GM12878 (cell line): ENCODE measurements around the gene MCC. TPM values are rescaled to one million over a fixed set of nuclear protein-coding genes. Genes with fewer than 3 reads are reported as not detected.

Experiments used
- ATAC-seq: fragments of 200-7000 bp; cut with Tn5 transposase; 3 replicates; pipeline ENCODE4 v1.9.1; 2020; ENCODE audit warnings: mild to moderate bottlenecking, moderate library complexity
- BruUV-seq: library from RNA; stranded (reverse); fragments of 400-500 nt; replicated peaks from 2 replicates; lab custom pipeline; 2021; lab: Mats Ljungman, UMichigan
- CTCF ChIA-PET: fragments of 300-600 bp; sonication (Branson Sonifier 250); formaldehyde crosslinking; extraction: SDS; loops from one replicate; lab custom pipeline; 2021; ENCODE audit warnings: inconsistent platforms; lab: Yijun Ruan, JAX
- POLR2A ChIA-PET: fragments of 350-600 bp; formaldehyde crosslinking; extraction: SDS; loops from one replicate; lab custom pipeline; 2021; ENCODE audit warnings: inconsistent platforms; lab: Charles Lee
- RAD21 ChIA-PET: fragments of 300-600 bp; sonication (Branson Sonifier 250); formaldehyde crosslinking; loops from one replicate; lab custom pipeline; 2023; ENCODE audit warnings: antibody characterized with exemption; ENCODE audit not compliant: unreplicated experiment; lab: Charles Lee
- SMC1A ChIA-PET: fragments of 300-600 bp; sonication (Branson Sonifier 250); formaldehyde crosslinking; loops from one replicate; lab custom pipeline; 2023; ENCODE audit not compliant: unreplicated experiment, uncharacterized antibody; lab: Charles Lee
- DNase-seq: peaks from one replicate; pipeline ENCODE4 v3.0.0-alpha.2; 2011; ENCODE audit warnings: low read depth, low spot score
- FAIRE-seq: peaks from 3 replicates; lab custom pipeline; 2011; peaks lifted over from hg19 to GRCh38; lab: Jason Lieb, UNC
- H2AFZ ChIP-seq: 2 replicates; pipeline ENCODE4 v1.6.0; 2011; ENCODE audit warnings: low read depth, low read length, control low read depth; ENCODE audit not compliant: control insufficient read depth
- H3K27ac ChIP-seq: 2 replicates; pipeline ENCODE4 v1.5.1; 2011; ENCODE audit warnings: control low read depth; ENCODE audit not compliant: control insufficient read depth, insufficient read depth
- H3K27me3 ChIP-seq, 2 experiments: replicated peaks in 1 of 2; 2 replicates each; pipeline versions ENCODE4 v1.6.0 to v1.6.1; 2011; ENCODE audit warnings: low read length in 1 of 2; ENCODE audit not compliant: control insufficient read depth in 2 of 2, insufficient read depth in 2 of 2
- H3K36me3 ChIP-seq, 2 experiments: 2 replicates each; pipeline ENCODE4 v1.5.1; 2011; ENCODE audit warnings: low read length in 1 of 2; ENCODE audit not compliant: control insufficient read depth in 2 of 2, insufficient read depth in 2 of 2
- H3K4me1 ChIP-seq: 2 replicates; pipeline ENCODE4 v1.6.1; 2011; ENCODE audit warnings: mild to moderate bottlenecking, low read length, moderate library complexity, mixed read lengths; ENCODE audit not compliant: control insufficient read depth, insufficient read depth
- H3K4me2 ChIP-seq: 2 replicates; pipeline ENCODE4 v1.6.0; 2011; ENCODE audit warnings: control low read depth; ENCODE audit not compliant: control insufficient read depth, insufficient read depth
- H3K4me3 ChIP-seq: fragments of 200-600 bp; sonication (generic); 2 replicates; pipeline ENCODE4 v1.5.1; 2016
- H3K79me2 ChIP-seq: 2 replicates; pipeline ENCODE4 v1.6.0; 2011; ENCODE audit warnings: low read length; ENCODE audit not compliant: control insufficient read depth, insufficient read depth
- H3K9ac ChIP-seq: 2 replicates; pipeline ENCODE4 v1.8.0; 2011; ENCODE audit warnings: low read length, control low read depth, mixed read lengths; ENCODE audit not compliant: control insufficient read depth, insufficient read depth
- H3K9me3 ChIP-seq: replicated peaks from 3 replicates; pipeline ENCODE4 v1.5.1; 2011; ENCODE audit warnings: mild to moderate bottlenecking, low read length; ENCODE audit not compliant: control insufficient read depth, insufficient read depth
- H4K20me1 ChIP-seq: 2 replicates; pipeline ENCODE4 v1.6.0; 2011; ENCODE audit not compliant: control insufficient read depth, insufficient read depth
- ATF3 ChIP-seq: IDR thresholded peaks from 2 replicates; pipeline ENCODE4 v1.6.1; 2011; ENCODE audit warnings: low read depth, mild to moderate bottlenecking, low read length, moderate library complexity, borderline replicate concordance; ENCODE audit errors: extremely low read depth
- CHD4 ChIP-seq: fragments of 200-600 bp; sonication (generic); IDR thresholded peaks from 2 replicates; pipeline ENCODE4 v1.6.1; 2016; ENCODE audit warnings: mild to moderate bottlenecking
- EP300 ChIP-seq, 2 experiments: fragments of 150-350 bp in 1 of 2; IDR thresholded peaks; 2 replicates each; pipeline ENCODE4 v1.6.1; 2011 to 2012; ENCODE audit warnings: low read depth in 2 of 2, low read length in 2 of 2, borderline replicate concordance in 1 of 2, improper control_type of control experiment in 1 of 2, inconsistent platforms in 1 of 2; ENCODE audit not compliant: control insufficient read depth in 1 of 2
- EZH2 ChIP-seq: IDR thresholded peaks from 2 replicates; pipeline ENCODE4 v1.6.1; 2012; ENCODE audit warnings: low read depth, mild to moderate bottlenecking, control low read depth, inconsistent platforms, low read length, borderline replicate concordance; ENCODE audit not compliant: control insufficient read depth
- IRF3 ChIP-seq: fragments of 450-650 bp; IDR thresholded peaks from 2 replicates; pipeline ENCODE4 v1.6.1; 2014; ENCODE audit warnings: mild to moderate bottlenecking
- KLF5 ChIP-seq: fragments of 450-650 bp; IDR thresholded peaks from 2 replicates; pipeline ENCODE4 v1.6.1; 2014; ENCODE audit warnings: mild to moderate bottlenecking; ENCODE audit not compliant: partially characterized antibody
- SMAD1 ChIP-seq: fragments of 450-650 bp; IDR thresholded peaks from 2 replicates; pipeline ENCODE4 v1.6.1; 2018; ENCODE audit warnings: mild to moderate bottlenecking, low read depth; ENCODE audit not compliant: partially characterized antibody
- STAT3 ChIP-seq: IDR thresholded peaks from 2 replicates; pipeline ENCODE4 v1.6.1; 2011; ENCODE audit warnings: low read depth, low read length, improper control_type of control experiment
- SUPT20H ChIP-seq: IDR thresholded peaks from 2 replicates; pipeline ENCODE4 v1.6.1; 2011; ENCODE audit warnings: low read depth, mild to moderate bottlenecking, low read length, moderate library complexity, borderline replicate concordance; ENCODE audit not compliant: control insufficient read depth
- TCF7 ChIP-seq: IDR thresholded peaks from 2 replicates; pipeline ENCODE4 v1.6.1; 2014; ENCODE audit warnings: antibody characterized with exemption, borderline replicate concordance
- USF2 ChIP-seq: IDR thresholded peaks from 2 replicates; pipeline ENCODE4 v1.6.1; 2011; ENCODE audit warnings: low read depth, low read length, improper control_type of control experiment, borderline replicate concordance
- ZBTB40 ChIP-seq: fragments of 450-650 bp; IDR thresholded peaks from 2 replicates; pipeline ENCODE4 v1.6.1; 2016; ENCODE audit warnings: mild to moderate bottlenecking, moderate library complexity, borderline replicate concordance
- WGBS: methylation state at CpG from one replicate; pipeline ENCODE4 v1.1.6; 2016; ENCODE audit warnings: low lambda C conversion rate; ENCODE audit not compliant: insufficient replicate concordance, insufficient coverage; ENCODE audit errors: missing lambda C conversion rate; 5-methylcytosine and 5-hydroxymethylcytosine counted together
- in situ Hi-C: fragments of 300-500 bp; cut with MboI; formaldehyde crosslinking; loops from 9 replicates; pipeline ENCODE4 v1.14.3; 2018; ENCODE audit warnings: mixed read lengths
- intact Hi-C: fragments of 100-400 bp; cut with micrococcal nuclease; formaldehyde crosslinking; loops from one replicate; pipeline ENCODE4 v1.14.2; 2022; ENCODE audit not compliant: unreplicated experiment
- polyA plus RNA-seq, 11 experiments: library from polyadenylated mRNA; depleted of rRNA in 4 of 11; unstranded in 6 of 11; stranded (reverse) in 5 of 11; fragments of >200 nt; fragmentation: Nextera tagmentation in 4 of 11; fragmentation: Illumina TruSeq in 1 of 11; extraction: Ambion mirVana in 4 of 11; extraction: Trizol in 1 of 11; gene quantifications; 1 replicate in 1 of 11; 2 replicates in 10 of 11; pipeline versions ENCODE4 v1.2.1 to v1.2.3, GENCODE V29; 2011 to 2016; ENCODE audit warnings: inconsistent platforms in 2 of 11, missing spikeins in 2 of 11, low read depth in 1 of 11
- total RNA-seq, 4 experiments: library from RNA; depleted of rRNA in 3 of 4; stranded (reverse); fragments of >200 nt in 3 of 4; fragmentation: Illumina TruSeq in 1 of 4; extraction: Trizol in 1 of 4; gene quantifications; 2 replicates each; pipeline versions ENCODE4 v1.2.1 to v1.2.3, GENCODE V29; 2013 to 2021

MCC gene
- total and polyA plus RNA-seq, 10 of the 15 experiments (the other 5 are each of a cell fraction or from before 2014, with no cell fraction given) = 0.03 to 0.86 (median 0.16) TPM

GRCh38 chr5:113425909-113426308 is 62.3 kb downstream of the MCC start (continued):
- TF ChIP-seq STAT3 (no peak), SMAD1 (no peak), USF2 (no peak), ATF3 (no peak), TCF7 (no peak), IRF3 (no peak)
- TF ChIP-seq, all 136 proteins: peak for 0

- no peak overlapping the region for H3K4me2 ChIP-seq
- H3K9me3 ChIP-seq = no peaks in the 10 kb centered on the region
- FAIRE-seq (no peak), ATAC-seq (no peak), DNase-seq (no peak)
- intact Hi-C loops = no loop called here
- no TSS peak for BruUV-seq
- 19% methylated on average over 2 of the region's 2 CpGs for WGBS
- no peaks in the 10 kb centered on the region for H3K79me2 ChIP-seq
- H3K27ac ChIP-seq = no peak overlapping the region
- TF ChIP-seq SUPT20H = no peak
- no peak for TF ChIP-seq CHD4
- TF ChIP-seq EP300 (IDR thresholded peaks at IDR 0.05; ENCODE audit: borderline replicate concordance in 1 of 2, control insufficient read depth in 1 of 2, low read depth in 2 of 2, low read length in 2 of 2) = no peak
- TF ChIP-seq ZBTB40 = no peak
- no peak for TF ChIP-seq KLF5
- no peak for TF ChIP-seq EZH2
- H3K4me3 ChIP-seq = no peak overlapping the region
- RAD21 ChIA-PET = no interaction called here
- POLR2A ChIA-PET = no interaction called here
- no peak overlapping the region for H2AFZ ChIP-seq
- no peak overlapping the region for H3K9ac ChIP-seq
- SMC1A ChIA-PET = no interaction called here
- in situ Hi-C loops = no loop called here
- no peaks in the 10 kb centered on the region for H3K27me3 ChIP-seq
- no peaks in the 10 kb centered on the region for H3K36me3 ChIP-seq
- H3K4me1 ChIP-seq = no peaks in the 10 kb centered on the region
- no peaks in the 10 kb centered on the region for H4K20me1 ChIP-seq
- CTCF ChIA-PET = interaction anchor here (0.7 kb wide), 1 partner anchor 9 kb away, joined by 3 read pairs; no protein-coding TSS in a partner anchor
Measured at GRCh38 chr5:113421693-113422092, 66.6 kb downstream of the MCC start.
